Tibial nerve (tissue), 4 donors: ENCODE data around the gene NKTR.
A peak's percentile ranks its signal among the peaks of the same experiment; 100 is the strongest.

Experiments
- EP300 ChIP-seq, 2 donors: sonication (generic); formaldehyde crosslinking; IDR thresholded peaks; one replicate each; pipeline ENCODE4 v1.6.1; 2017; ENCODE audit warnings: antibody characterized with exemption in 2 of 2, mild to moderate bottlenecking in 1 of 2
- POLR2A ChIP-seq, 2 donors: fragments of 450-650 bp; IDR thresholded peaks; one replicate each; pipeline ENCODE4 v1.6.1; 2017; ENCODE audit warnings: antibody characterized with exemption in 2 of 2, mild to moderate bottlenecking in 2 of 2, moderate library complexity in 2 of 2
- TF ChIP-seq, protein P1 (sequence below), 5 experiments: fragments of 200-600 bp in 3 of 5; fragments of 450-650 bp in 2 of 5; sonication (generic) in 3 of 5; IDR thresholded peaks; one replicate each; pipeline ENCODE4 v1.5.1; 2016 to 2019; ENCODE audit warnings: antibody characterized with exemption in 5 of 5, mild to moderate bottlenecking in 3 of 5, moderate library complexity in 2 of 5

DNA sequence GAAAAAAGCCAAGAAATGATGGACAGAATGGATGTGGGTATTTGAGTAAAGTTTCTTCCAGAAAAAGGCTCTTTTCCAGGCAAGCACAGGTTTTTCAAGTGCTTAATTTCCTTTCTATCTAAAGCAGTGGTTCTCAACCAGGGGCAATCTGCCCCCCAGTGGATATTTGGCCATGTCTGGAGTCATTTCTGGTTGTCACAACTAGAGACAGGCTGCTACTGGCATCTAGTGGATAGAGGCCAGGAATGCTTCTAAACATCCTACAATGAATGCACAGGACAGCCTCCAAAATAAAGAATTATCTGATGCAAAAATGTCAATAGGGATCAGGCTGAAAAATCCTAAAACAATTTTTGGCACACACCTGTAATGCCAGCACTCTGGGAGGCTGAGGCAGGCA is 42.6 kb upstream of the NKTR start:
- TF ChIP-seq, protein P1, sequence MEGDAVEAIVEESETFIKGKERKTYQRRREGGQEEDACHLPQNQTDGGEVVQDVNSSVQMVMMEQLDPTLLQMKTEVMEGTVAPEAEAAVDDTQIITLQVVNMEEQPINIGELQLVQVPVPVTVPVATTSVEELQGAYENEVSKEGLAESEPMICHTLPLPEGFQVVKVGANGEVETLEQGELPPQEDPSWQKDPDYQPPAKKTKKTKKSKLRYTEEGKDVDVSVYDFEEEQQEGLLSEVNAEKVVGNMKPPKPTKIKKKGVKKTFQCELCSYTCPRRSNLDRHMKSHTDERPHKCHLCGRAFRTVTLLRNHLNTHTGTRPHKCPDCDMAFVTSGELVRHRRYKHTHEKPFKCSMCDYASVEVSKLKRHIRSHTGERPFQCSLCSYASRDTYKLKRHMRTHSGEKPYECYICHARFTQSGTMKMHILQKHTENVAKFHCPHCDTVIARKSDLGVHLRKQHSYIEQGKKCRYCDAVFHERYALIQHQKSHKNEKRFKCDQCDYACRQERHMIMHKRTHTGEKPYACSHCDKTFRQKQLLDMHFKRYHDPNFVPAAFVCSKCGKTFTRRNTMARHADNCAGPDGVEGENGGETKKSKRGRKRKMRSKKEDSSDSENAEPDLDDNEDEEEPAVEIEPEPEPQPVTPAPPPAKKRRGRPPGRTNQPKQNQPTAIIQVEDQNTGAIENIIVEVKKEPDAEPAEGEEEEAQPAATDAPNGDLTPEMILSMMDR (IDR thresholded peaks at IDR 0.05), result peak in 1 of 5 experiments; percentile 5
- no peak for TF ChIP-seq POLR2A (IDR thresholded peaks at IDR 0.05)
- no peak for TF ChIP-seq EP300 (IDR thresholded peaks at IDR 0.05)
